H9 (cell line): Measurements from ENCODE around the gene GAREM2. TPM values are rescaled to one million over a fixed set of nuclear protein-coding genes. Genes with fewer than 3 reads are reported as not detected.
A peak's percentile ranks its signal among the peaks of the same experiment; 100 is the strongest.

Experiments used
- DNase-seq: peaks from one replicate; pipeline ENCODE4 v3.0.0-alpha.2; 2017
- H2AFZ ChIP-seq: one replicate; pipeline ENCODE4 v1.6.1; 2013; ENCODE audit warnings: mild to moderate bottlenecking, low read length, control low read depth, moderate library complexity
- H2AK5ac ChIP-seq: 2 replicates; pipeline ENCODE4 v1.6.1; 2013; ENCODE audit warnings: low read length, control low read depth, mixed read lengths; ENCODE audit not compliant: insufficient read length
- H2BK120ac ChIP-seq: one replicate; pipeline ENCODE4 v1.6.1; 2013; ENCODE audit warnings: low read depth, mild to moderate bottlenecking, low read length, control low read depth, inconsistent platforms; ENCODE audit not compliant: poor library complexity, severe bottlenecking
- H2BK12ac ChIP-seq: 2 replicates; pipeline ENCODE4 v1.6.1; 2013; ENCODE audit warnings: low read length, control low read depth, mixed read lengths, low read depth; ENCODE audit not compliant: insufficient read length
- H2BK15ac ChIP-seq: 2 replicates; pipeline ENCODE4 v1.6.1; 2013; ENCODE audit warnings: low read depth, low read length, control low read depth
- H2BK20ac ChIP-seq: one replicate; pipeline ENCODE4 v1.6.1; 2013; ENCODE audit warnings: low read depth, mild to moderate bottlenecking, low read length, control low read depth, inconsistent platforms; ENCODE audit not compliant: poor library complexity, severe bottlenecking
- H2BK5ac ChIP-seq: 2 replicates; pipeline ENCODE4 v1.6.1; 2013; ENCODE audit warnings: low read length, control low read depth, mixed read lengths; ENCODE audit not compliant: insufficient read length
- H3K14ac ChIP-seq: 2 replicates; pipeline ENCODE4 v1.6.1; 2013; ENCODE audit warnings: low read length, control low read depth; ENCODE audit not compliant: insufficient read depth
- H3K18ac ChIP-seq: 2 replicates; pipeline ENCODE4 v1.6.1; 2013; ENCODE audit warnings: low read depth, mild to moderate bottlenecking, mixed read lengths, low read length, control low read depth; ENCODE audit not compliant: insufficient read length
- H3K23ac ChIP-seq: 2 replicates; pipeline ENCODE4 v1.6.1; 2013; ENCODE audit warnings: low read length, control low read depth, mixed read lengths, low read depth; ENCODE audit not compliant: insufficient read length
- H3K23me2 ChIP-seq: 2 replicates; pipeline ENCODE4 v1.6.1; 2013; ENCODE audit warnings: low read depth, mild to moderate bottlenecking, mixed read lengths, low read length, control low read depth; ENCODE audit not compliant: insufficient read length, poor library complexity, severe bottlenecking
- H3K27ac ChIP-seq: 2 replicates; pipeline ENCODE4 v1.5.1; 2013; ENCODE audit warnings: low read length, control low read depth, mixed read lengths, low read depth; ENCODE audit not compliant: insufficient read length
- H3K27me3 ChIP-seq: 2 replicates; pipeline ENCODE4 v1.6.1; 2013; ENCODE audit warnings: low read length, control low read depth, inconsistent platforms; ENCODE audit not compliant: insufficient read depth
- H3K4ac ChIP-seq: 2 replicates; pipeline ENCODE4 v1.6.1; 2013; ENCODE audit warnings: low read depth, mild to moderate bottlenecking, control low read depth, inconsistent platforms, low read length, moderate library complexity
- H3K4me1 ChIP-seq: 2 replicates; pipeline ENCODE4 v1.6.1; 2013; ENCODE audit warnings: low read length, control low read depth, inconsistent platforms; ENCODE audit not compliant: insufficient read depth
- H3K4me2 ChIP-seq: 2 replicates; pipeline ENCODE4 v1.6.1; 2013; ENCODE audit warnings: low read length, control low read depth, mixed read lengths; ENCODE audit not compliant: insufficient read length, insufficient read depth
- H3K56ac ChIP-seq: 2 replicates; pipeline ENCODE4 v1.6.1; 2013; ENCODE audit warnings: low read depth, mild to moderate bottlenecking, mixed read lengths, low read length, control low read depth; ENCODE audit not compliant: insufficient read length
- H3K79me1 ChIP-seq: 2 replicates; pipeline ENCODE4 v1.6.1; 2013; ENCODE audit warnings: low read depth, mild to moderate bottlenecking, moderate library complexity, low read length, control low read depth, inconsistent platforms; ENCODE audit not compliant: insufficient read depth, poor library complexity, severe bottlenecking
- H3K79me2 ChIP-seq: 2 replicates; pipeline ENCODE4 v1.6.1; 2013; ENCODE audit warnings: low read length, control low read depth, inconsistent platforms; ENCODE audit not compliant: insufficient read depth
- H3K9ac ChIP-seq: 2 replicates; pipeline ENCODE4 v1.6.1; 2013; ENCODE audit warnings: low read length, control low read depth, mixed read lengths; ENCODE audit not compliant: insufficient read length; ENCODE audit errors: extremely low read depth
- H3K9me3 ChIP-seq: one replicate; pipeline ENCODE4 v1.6.1; 2013; ENCODE audit warnings: low read depth, low read length, inconsistent platforms; ENCODE audit not compliant: control insufficient read depth
- H3T11ph ChIP-seq: one replicate; pipeline ENCODE4 v1.6.1; 2013; ENCODE audit warnings: mild to moderate bottlenecking, low read length, control low read depth, inconsistent platforms
- H4K20me1 ChIP-seq: one replicate; pipeline ENCODE4 v1.6.1; 2013; ENCODE audit not compliant: control insufficient read depth, insufficient read length, insufficient read depth
- H4K5ac ChIP-seq: 2 replicates; pipeline ENCODE4 v1.6.1; 2013; ENCODE audit warnings: low read depth, mild to moderate bottlenecking, mixed read lengths, low read length, control low read depth; ENCODE audit not compliant: insufficient read length
- H4K8ac ChIP-seq: replicated peaks from 2 replicates; pipeline ENCODE4 v1.6.1; 2013; ENCODE audit warnings: low read length, control low read depth, mixed read lengths, low read depth; ENCODE audit not compliant: insufficient read length
- H4K91ac ChIP-seq: 2 replicates; pipeline ENCODE4 v1.6.1; 2013; ENCODE audit warnings: low read depth, mild to moderate bottlenecking, moderate library complexity, mixed read lengths, low read length, control low read depth; ENCODE audit not compliant: insufficient read length
- H3K27ac Mint-ChIP-seq, 3 experiments: 2 replicates in 2 of 3; 3 replicates in 1 of 3; pipeline ENCODE4 v1.8.0; 2020 to 2021; ENCODE audit warnings: mixed read lengths in 3 of 3, mild to moderate bottlenecking in 1 of 3, moderate library complexity in 1 of 3
- H3K27me3 Mint-ChIP-seq: 2 replicates; pipeline ENCODE4 v1.8.0; 2021; ENCODE audit warnings: low read depth, mild to moderate bottlenecking, moderate library complexity, mixed read lengths
- H3K36me3 Mint-ChIP-seq, 3 experiments: 2 replicates in 2 of 3; 3 replicates in 1 of 3; pipeline ENCODE4 v1.8.0; 2020 to 2021; ENCODE audit warnings: low read depth in 3 of 3, mixed read lengths in 3 of 3; ENCODE audit not compliant: insufficient read depth in 1 of 3
- H3K4me1 Mint-ChIP-seq, 2 experiments: 2 replicates each; pipeline ENCODE4 v1.8.0; 2020; ENCODE audit warnings: mixed read lengths in 2 of 2
- H3K4me3 Mint-ChIP-seq, 2 experiments: 2 replicates in 1 of 2; 3 replicates in 1 of 2; pipeline ENCODE4 v1.8.0; 2020 to 2021; ENCODE audit warnings: mild to moderate bottlenecking in 2 of 2, mixed read lengths in 2 of 2, moderate library complexity in 1 of 2
- H3K9me3 Mint-ChIP-seq, 2 experiments: 2 replicates in 1 of 2; 3 replicates in 1 of 2; pipeline ENCODE4 v1.8.0; 2020; ENCODE audit warnings: mild to moderate bottlenecking in 2 of 2, mixed read lengths in 2 of 2, moderate library complexity in 1 of 2
- WGBS: extraction: QIAGEN DNeasy Blood & Tissue Kit; methylation state at CpG from one replicate; pipeline ENCODE4 v1.1.7; 2013; ENCODE audit warnings: missing lambda C conversion rate, low lambda C conversion rate, mixed read lengths; ENCODE audit not compliant: insufficient read length; ENCODE audit errors: extremely low coverage; 5-methylcytosine and 5-hydroxymethylcytosine counted together
- total RNA-seq: library from RNA; stranded (reverse); gene quantifications from 2 replicates; pipeline ENCODE4 v1.2.1, GENCODE V29; 2021
- TF ChIP-seq, protein P1 (sequence below): fragments of 200-600 bp; sonication (generic); conservative IDR thresholded peaks from 3 replicates; pipeline ENCODE4 v1.8.0; 2021; ENCODE audit warnings: antibody characterized with exemption, mild to moderate bottlenecking

GAREM2 gene
- total RNA-seq, 1 experiment from 2014 or later, result 14.4 TPM

DNA sequence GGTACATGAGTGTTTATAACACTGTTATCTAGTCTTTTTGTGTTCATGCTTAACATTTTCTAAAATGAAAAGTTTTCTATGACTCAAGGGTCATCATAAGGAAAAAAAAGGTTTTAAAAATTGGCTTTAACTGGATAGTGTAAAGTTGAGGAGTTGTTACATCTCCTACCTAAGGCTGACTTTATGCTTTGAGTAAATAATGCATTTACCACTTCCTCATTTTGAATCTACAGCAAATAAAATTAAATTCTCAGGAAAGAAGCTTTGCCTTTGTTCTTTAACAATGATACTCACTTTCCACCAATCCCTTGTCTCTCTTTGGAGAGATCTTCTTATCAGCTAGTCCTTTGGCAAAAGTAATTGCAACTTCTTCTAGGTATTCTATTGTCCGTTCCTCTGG lies 41.9 kb downstream of the GAREM2 start:
- no CpG with 5 or more reads among the region's 1 CpG for WGBS
- TF ChIP-seq, protein P1, sequence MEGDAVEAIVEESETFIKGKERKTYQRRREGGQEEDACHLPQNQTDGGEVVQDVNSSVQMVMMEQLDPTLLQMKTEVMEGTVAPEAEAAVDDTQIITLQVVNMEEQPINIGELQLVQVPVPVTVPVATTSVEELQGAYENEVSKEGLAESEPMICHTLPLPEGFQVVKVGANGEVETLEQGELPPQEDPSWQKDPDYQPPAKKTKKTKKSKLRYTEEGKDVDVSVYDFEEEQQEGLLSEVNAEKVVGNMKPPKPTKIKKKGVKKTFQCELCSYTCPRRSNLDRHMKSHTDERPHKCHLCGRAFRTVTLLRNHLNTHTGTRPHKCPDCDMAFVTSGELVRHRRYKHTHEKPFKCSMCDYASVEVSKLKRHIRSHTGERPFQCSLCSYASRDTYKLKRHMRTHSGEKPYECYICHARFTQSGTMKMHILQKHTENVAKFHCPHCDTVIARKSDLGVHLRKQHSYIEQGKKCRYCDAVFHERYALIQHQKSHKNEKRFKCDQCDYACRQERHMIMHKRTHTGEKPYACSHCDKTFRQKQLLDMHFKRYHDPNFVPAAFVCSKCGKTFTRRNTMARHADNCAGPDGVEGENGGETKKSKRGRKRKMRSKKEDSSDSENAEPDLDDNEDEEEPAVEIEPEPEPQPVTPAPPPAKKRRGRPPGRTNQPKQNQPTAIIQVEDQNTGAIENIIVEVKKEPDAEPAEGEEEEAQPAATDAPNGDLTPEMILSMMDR, result no peak
- H3K4ac ChIP-seq, result no peak overlapping the region
- Mint-ChIP-seq H3K9me3 (no peaks in the 10 kb centered on the region), H3K27me3 (no peaks in the 10 kb centered on the region), H3K27ac (peak overlapping the region in 1 of 3 experiments; percentile 7; a peak in 1 of 7 replicates), H3K4me3 (no peak overlapping the region), H3K36me3 (peaks cover 11 to 71% (median 49%) of the 10 kb centered on the region in 3 experiments; a peak in 6 of 7 replicates), H3K4me1 (no peaks in the 10 kb centered on the region)
- H3K23me2 ChIP-seq, result no peaks in the 10 kb centered on the region
- no peaks in the 10 kb centered on the region for H3K27me3 ChIP-seq
- H3K9me3 ChIP-seq, result no peaks in the 10 kb centered on the region
- H3K27ac ChIP-seq, result no peak overlapping the region
- H4K5ac ChIP-seq, result no peak overlapping the region
- peaks cover 6% of the 10 kb centered on the region for H3K79me1 ChIP-seq
- H3K18ac ChIP-seq, result no peak overlapping the region
- H4K20me1 ChIP-seq, result no peaks in the 10 kb centered on the region
- no peak overlapping the region for H2AFZ ChIP-seq
- H2BK20ac ChIP-seq, result no peak overlapping the region
- DNase-seq, result no peak
- H2BK120ac ChIP-seq, result no peak overlapping the region
- no peaks in the 10 kb centered on the region for H3K79me2 ChIP-seq
- H3K4me2 ChIP-seq, result no peak overlapping the region
- H2AK5ac ChIP-seq, result no peak overlapping the region
- H4K91ac ChIP-seq, result no peak overlapping the region
- no peak overlapping the region for H2BK5ac ChIP-seq
- no peak overlapping the region for H3K14ac ChIP-seq
- H3K9ac ChIP-seq, result no peak overlapping the region
- H2BK12ac ChIP-seq, result no peak overlapping the region
- no peak overlapping the region for H3K23ac ChIP-seq
- no peak overlapping the region for H3K56ac ChIP-seq
- no peaks in the 10 kb centered on the region for H3K4me1 ChIP-seq
- no peak overlapping the region for H4K8ac ChIP-seq
- no peak overlapping the region for H2BK15ac ChIP-seq
- H3T11ph ChIP-seq, result no peak overlapping the region
